ENCODE measurements around the gene LMX1B.

Gene LMX1B

DNA sequence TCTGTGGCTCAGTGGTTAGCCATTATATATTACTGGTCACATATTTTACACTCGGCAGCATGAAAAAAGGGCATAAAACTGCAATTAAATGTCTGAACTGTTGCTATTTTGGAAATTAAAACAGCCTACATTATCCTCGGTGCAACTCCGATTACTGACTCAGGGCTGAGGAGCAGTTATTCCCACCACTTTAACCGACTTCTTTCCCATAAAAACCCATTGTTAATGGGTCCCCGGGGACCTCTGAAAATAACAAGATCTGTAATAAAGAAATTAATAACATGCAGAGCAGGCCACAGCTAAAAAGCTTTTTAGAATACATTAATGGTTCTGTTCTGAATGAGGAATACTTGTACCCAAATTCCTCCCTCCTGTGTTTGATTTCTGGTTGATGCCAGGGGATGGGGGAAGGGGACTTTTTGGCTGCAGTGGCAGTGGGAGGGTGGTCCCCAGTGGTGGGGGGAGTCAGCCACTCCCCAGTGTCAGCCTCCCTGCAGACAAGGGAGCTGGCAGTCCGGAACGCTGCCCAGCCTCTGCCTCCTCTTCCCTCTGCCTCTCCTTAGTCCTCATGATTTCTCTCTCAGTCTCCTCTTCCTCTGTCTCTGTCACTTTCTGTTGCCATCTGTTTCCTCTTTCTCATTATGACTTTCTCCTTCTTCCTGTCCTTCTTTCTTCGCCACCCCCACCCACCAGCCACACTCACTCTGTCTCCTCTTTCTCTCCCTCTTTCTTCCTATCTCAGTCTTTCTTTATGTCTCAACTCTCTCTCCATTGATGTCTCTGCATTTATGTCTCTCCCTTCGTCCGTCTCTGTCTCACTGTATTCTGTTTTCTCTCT is 132.1 kb downstream of the LMX1B start:
- in situ Hi-C loops (cut with HindIII; ENCODE audit: low pct_ligation_motif_present, low pct_unique_long_range_greater_than_20kb, low sequenced_read_pairs), result no loop called here

More for the DNA sequence above, 132.1 kb downstream of the LMX1B start:
- DNase-seq, result no peak
